Nephron progenitor cell (in vitro differentiated cells): ENCODE measurements around the gene ANKRD66.

Source experiments
- DNase-seq: peaks from one replicate; pipeline ENCODE4 v3.0.0; 2021
- H3K27ac Mint-ChIP-seq: 2 replicates; pipeline ENCODE4 v1.8.0; 2021; ENCODE audit warnings: mild to moderate bottlenecking, moderate library complexity, mixed read lengths
- H3K27me3 Mint-ChIP-seq: 2 replicates; pipeline ENCODE4 v1.8.0; 2021; ENCODE audit warnings: mild to moderate bottlenecking, low read depth, mixed read lengths; ENCODE audit not compliant: poor library complexity
- H3K36me3 Mint-ChIP-seq: 2 replicates; pipeline ENCODE4 v1.8.0; 2021; ENCODE audit warnings: low read depth, mixed read lengths
- H3K4me1 Mint-ChIP-seq: 2 replicates; pipeline ENCODE4 v1.8.0; 2021; ENCODE audit warnings: mixed read lengths
- H3K4me3 Mint-ChIP-seq: 2 replicates; pipeline ENCODE4 v1.8.0; 2021; ENCODE audit warnings: mild to moderate bottlenecking, moderate library complexity, mixed read lengths
- H3K9me3 Mint-ChIP-seq: 2 replicates; pipeline ENCODE4 v1.8.0; 2021; ENCODE audit warnings: mild to moderate bottlenecking, moderate library complexity, mixed read lengths
- TF ChIP-seq, protein P1 (sequence below): fragments of 200-600 bp; sonication (generic); IDR thresholded peaks from 2 replicates; pipeline ENCODE4 v1.5.0; 2021; ENCODE audit warnings: antibody characterized with exemption

Gene ANKRD66

DNA sequence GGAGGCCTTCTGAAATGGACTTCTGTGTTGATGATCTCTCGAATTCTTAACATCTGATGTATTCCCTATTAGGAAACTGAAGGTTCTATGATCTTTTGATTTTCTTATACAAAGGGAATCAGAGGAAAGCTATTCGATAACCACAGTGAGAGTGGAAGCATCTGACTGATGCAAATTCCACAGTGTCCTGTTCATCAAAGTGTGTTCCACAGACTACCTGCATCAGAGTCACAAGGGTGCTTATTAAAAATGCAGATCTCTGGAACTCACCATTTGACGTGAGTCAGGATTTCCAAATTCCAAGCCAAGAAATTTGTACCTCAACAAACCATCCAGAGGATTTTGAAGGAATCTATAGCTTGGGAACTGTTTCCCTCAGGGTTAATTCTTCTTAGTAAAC lies 42.1 kb downstream of the ANKRD66 start:
- no peaks in the 10 kb centered on the region for H3K4me1 Mint-ChIP-seq
- no peak overlapping the region for H3K27ac Mint-ChIP-seq
- H3K36me3 Mint-ChIP-seq: no peaks in the 10 kb centered on the region
- no peak overlapping the region for H3K4me3 Mint-ChIP-seq
- DNase-seq: no peak
- TF ChIP-seq, protein P1, sequence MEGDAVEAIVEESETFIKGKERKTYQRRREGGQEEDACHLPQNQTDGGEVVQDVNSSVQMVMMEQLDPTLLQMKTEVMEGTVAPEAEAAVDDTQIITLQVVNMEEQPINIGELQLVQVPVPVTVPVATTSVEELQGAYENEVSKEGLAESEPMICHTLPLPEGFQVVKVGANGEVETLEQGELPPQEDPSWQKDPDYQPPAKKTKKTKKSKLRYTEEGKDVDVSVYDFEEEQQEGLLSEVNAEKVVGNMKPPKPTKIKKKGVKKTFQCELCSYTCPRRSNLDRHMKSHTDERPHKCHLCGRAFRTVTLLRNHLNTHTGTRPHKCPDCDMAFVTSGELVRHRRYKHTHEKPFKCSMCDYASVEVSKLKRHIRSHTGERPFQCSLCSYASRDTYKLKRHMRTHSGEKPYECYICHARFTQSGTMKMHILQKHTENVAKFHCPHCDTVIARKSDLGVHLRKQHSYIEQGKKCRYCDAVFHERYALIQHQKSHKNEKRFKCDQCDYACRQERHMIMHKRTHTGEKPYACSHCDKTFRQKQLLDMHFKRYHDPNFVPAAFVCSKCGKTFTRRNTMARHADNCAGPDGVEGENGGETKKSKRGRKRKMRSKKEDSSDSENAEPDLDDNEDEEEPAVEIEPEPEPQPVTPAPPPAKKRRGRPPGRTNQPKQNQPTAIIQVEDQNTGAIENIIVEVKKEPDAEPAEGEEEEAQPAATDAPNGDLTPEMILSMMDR: no peak
- H3K27me3 Mint-ChIP-seq: peaks cover 3% of the 10 kb centered on the region
- no peaks in the 10 kb centered on the region for H3K9me3 Mint-ChIP-seq

GRCh38 chr6:46789434-46790354 lies 43.0 kb downstream of the ANKRD66 start:
- no peaks in the 10 kb centered on the region for H3K4me1 Mint-ChIP-seq

DNA sequence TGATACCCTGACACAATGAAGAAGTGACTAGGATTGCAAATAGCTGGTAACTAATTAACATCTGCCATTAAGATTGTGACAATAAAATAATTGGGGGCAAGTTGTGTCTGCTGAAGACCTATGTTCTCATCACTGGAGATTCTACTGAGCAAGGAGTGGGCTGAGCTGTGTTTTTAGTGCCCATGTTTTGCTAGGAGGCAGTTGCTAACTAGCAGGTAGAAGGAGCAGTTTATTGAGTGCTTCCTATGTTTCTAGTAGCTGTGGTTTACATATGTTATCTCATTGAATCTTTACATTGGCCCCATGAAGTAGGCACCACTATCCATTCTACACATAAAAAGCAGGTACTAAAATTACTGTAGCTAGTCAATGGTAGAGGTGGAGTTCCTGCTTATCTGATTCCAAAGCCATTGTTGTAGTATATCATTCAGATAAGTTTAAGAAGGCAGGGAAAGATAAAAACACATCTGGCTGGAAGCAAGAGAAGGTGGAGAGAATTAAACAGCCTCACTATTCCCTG lies 43.7 kb downstream of the ANKRD66 start:
- no peak overlapping the region for H3K4me3 Mint-ChIP-seq
- no peaks in the 10 kb centered on the region for H3K4me1 Mint-ChIP-seq
- H3K27ac Mint-ChIP-seq: no peak overlapping the region
- peaks cover 3% of the 10 kb centered on the region for H3K27me3 Mint-ChIP-seq
- no peaks in the 10 kb centered on the region for H3K36me3 Mint-ChIP-seq
- DNase-seq: no peak
- TF ChIP-seq, protein P1: no peak
- no peaks in the 10 kb centered on the region for H3K9me3 Mint-ChIP-seq

More at GRCh38 chr6:46789434-46790354, 43.0 kb downstream of the ANKRD66 start:
- H3K27me3 Mint-ChIP-seq: peaks cover 3% of the 10 kb centered on the region
- H3K36me3 Mint-ChIP-seq: no peaks in the 10 kb centered on the region
- no peak overlapping the region for H3K4me3 Mint-ChIP-seq
- TF ChIP-seq, protein P1: no peak
- no peak overlapping the region for H3K27ac Mint-ChIP-seq
- DNase-seq: no peak
- no peaks in the 10 kb centered on the region for H3K9me3 Mint-ChIP-seq

DNA sequence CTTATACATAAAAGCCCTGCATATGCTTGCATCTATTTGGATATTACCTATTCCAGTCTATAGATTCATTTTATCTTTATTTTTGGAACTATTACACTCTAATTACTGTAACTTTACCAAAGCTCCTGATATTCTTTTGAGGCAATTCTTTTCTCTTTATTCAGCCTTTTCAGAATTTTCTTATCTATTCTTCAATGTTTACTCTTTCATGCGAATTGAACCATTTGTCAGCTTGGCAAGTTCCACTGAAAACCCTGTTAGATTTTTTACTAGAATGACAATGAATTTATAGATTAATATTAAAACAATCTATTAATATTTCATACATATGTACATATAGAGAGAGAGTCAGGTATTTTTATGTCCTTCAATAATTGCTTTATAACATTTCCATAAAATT lies 45.9 kb downstream of the ANKRD66 start:
- H3K36me3 Mint-ChIP-seq: no peaks in the 10 kb centered on the region
- H3K4me1 Mint-ChIP-seq: no peaks in the 10 kb centered on the region
- no peak overlapping the region for H3K4me3 Mint-ChIP-seq
- TF ChIP-seq, protein P1: no peak
- no peak overlapping the region for H3K27ac Mint-ChIP-seq
- no peak for DNase-seq
- H3K27me3 Mint-ChIP-seq: peaks cover 3% of the 10 kb centered on the region
- H3K9me3 Mint-ChIP-seq: no peaks in the 10 kb centered on the region

DNA sequence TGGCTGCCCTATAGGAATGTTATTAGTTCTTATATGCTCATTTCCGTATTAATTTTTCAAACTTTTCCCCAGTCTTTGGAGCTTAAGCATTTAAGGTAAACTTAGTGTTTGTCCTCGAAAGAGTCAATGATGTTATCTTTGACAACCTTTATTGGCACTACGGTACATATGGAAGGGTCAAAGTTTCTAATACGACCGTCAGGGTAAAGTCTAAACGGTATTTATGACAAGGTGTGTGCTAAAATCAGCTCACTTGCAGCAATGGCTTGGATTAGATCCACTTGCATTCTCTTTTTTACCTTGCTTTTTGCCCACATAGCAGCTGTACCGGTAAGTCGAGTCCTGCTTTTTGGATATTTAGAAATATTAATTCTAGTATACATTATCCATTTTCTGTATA lies 46.4 kb downstream of the ANKRD66 start, which contains the start of gene MEP1A:
MEP1A (plus strand) TSS at position 252 of the 400 bp plus-strand sequence; CDS start at position 262, 10 bp downstream.
- Mint-ChIP-seq H3K4me1 (no peaks in the 10 kb centered on the region), H3K27ac (no peak within 1 kb of the TSS), H3K27me3 (peaks cover 5% of the 10 kb centered on the region), H3K4me3 (no peak within 1 kb of the TSS), H3K9me3 (no peaks in the 10 kb centered on the region), H3K36me3 (no peaks in the 10 kb centered on the region)
- DNase-seq: no peak
- TF ChIP-seq, protein P1: no peak
